Gastrocnemius medialis (tissue), 4 donors: ENCODE results near the gene SPEF2. TPM values are rescaled to one million over a fixed set of nuclear protein-coding genes. Genes with fewer than 3 reads are reported as not detected.

ENCODE experiments used
- ATAC-seq, 2 donors: fragments of 150-250 bp; one replicate each; pipeline ENCODE4 v1.9.1; 2016
- DNase-seq, 2 donors: peaks; one replicate each; pipeline ENCODE4 v3.0.0-alpha.2; 2019
- H3K27ac ChIP-seq, 4 donors: fragments of 200-600 bp; sonication (generic); 1 replicate in 1 of 4; 2 replicates in 3 of 4; pipeline ENCODE4 v1.5.1; 2016 to 2018; ENCODE audit warnings: mild to moderate bottlenecking in 2 of 4, moderate library complexity in 1 of 4
- H3K27me3 ChIP-seq, 3 donors: fragments of 200-600 bp; sonication (generic) in 2 of 3; 1 replicate in 1 of 3; 2 replicates in 2 of 3; pipeline versions ENCODE4 v1.5.1 to v1.6.0; 2016 to 2019; ENCODE audit warnings: mild to moderate bottlenecking in 1 of 3, moderate library complexity in 1 of 3
- H3K36me3 ChIP-seq, 2 donors: fragments of 200-600 bp; sonication (generic) in 1 of 2; one replicate each; pipeline ENCODE4 v1.5.1; 2017 to 2018
- H3K4me1 ChIP-seq, 2 donors: fragments of 200-600 bp; sonication (generic) in 1 of 2; one replicate each; pipeline ENCODE4 v1.5.1; 2016 to 2017; ENCODE audit warnings: mild to moderate bottlenecking in 2 of 2
- H3K4me3 ChIP-seq, 4 donors: fragments of 200-600 bp; sonication (generic) in 3 of 4; 1 replicate in 1 of 4; 2 replicates in 3 of 4; pipeline ENCODE4 v1.5.1; 2016 to 2019; ENCODE audit warnings: mild to moderate bottlenecking in 2 of 4
- H3K9me3 ChIP-seq, 3 donors: fragments of 200-600 bp; sonication (generic) in 2 of 3; 1 replicate in 1 of 3; 2 replicates in 2 of 3; pipeline ENCODE4 v1.5.1; 2016 to 2019
- POLR2A ChIP-seq, 2 donors: fragments of 450-650 bp; IDR thresholded peaks; one replicate each; pipeline ENCODE4 v1.6.1; 2017; ENCODE audit warnings: antibody characterized with exemption in 2 of 2, mild to moderate bottlenecking in 2 of 2, moderate library complexity in 2 of 2
- in situ Hi-C, 4 donors: fragments of 200-750 bp; cut with MboI; loops; one replicate each; pipeline versions ENCODE4 v1.15.0 to v1.8.0; 2017; ENCODE audit warnings: low sequenced_read_pairs in 4 of 4
- intact Hi-C: fragments of 100-400 bp; cut with DNase I; formaldehyde crosslinking; loops from one replicate; pipeline ENCODE4 v1.15.1; 2023; ENCODE audit warnings: low total_unique reads
- total RNA-seq, 4 donors: library from RNA; depleted of rRNA; stranded (reverse); fragments of >200 nt; gene quantifications; one replicate each; pipeline versions ENCODE4 v1.1.0 to v1.2.3, GENCODE V29; 2016
- TF ChIP-seq, protein P1 (sequence below), 5 experiments: fragments of 450-650 bp in 3 of 5; fragments of 200-600 bp in 2 of 5; sonication (generic) in 2 of 5; IDR thresholded peaks in 4 of 5; conservative IDR thresholded peaks in 1 of 5; 1 replicate in 4 of 5; 2 replicates in 1 of 5; pipeline ENCODE4 v1.5.1; 2016 to 2019; ENCODE audit warnings: antibody characterized with exemption in 5 of 5, mild to moderate bottlenecking in 3 of 5, moderate library complexity in 3 of 5

SPEF2 gene
- total RNA-seq, 4 donors from 2014 or later = 0.11 to 0.46 TPM; not detected in 2

DNA sequence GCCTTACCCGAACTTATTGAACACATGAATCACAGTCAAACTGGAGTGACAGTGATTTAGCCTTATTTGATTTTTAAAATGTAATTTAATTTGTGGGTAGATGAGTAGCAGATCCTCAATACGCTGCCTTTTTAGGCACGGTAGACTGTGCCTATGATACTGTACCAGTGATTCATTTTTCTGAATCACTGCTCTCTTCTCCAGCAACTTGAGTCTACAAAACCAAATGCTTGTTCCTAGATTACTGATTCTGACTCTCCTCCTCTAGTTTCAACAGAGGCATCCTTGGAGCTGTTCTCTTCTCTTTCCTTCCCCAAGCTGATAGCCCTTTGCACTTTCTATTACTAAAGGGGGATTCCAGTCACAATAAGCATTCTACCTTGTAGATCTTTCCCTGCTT, 144.7 kb downstream of the SPEF2 start:
- Histone ChIP-seq H3K9me3 (no peaks in the 10 kb centered on the region), H3K27ac (no peak overlapping the region), H3K36me3 (no peaks in the 10 kb centered on the region), H3K27me3 (no peaks in the 10 kb centered on the region), H3K4me1 (no peaks in the 10 kb centered on the region), H3K4me3 (no peak overlapping the region)
- ATAC-seq = no peak
- in situ Hi-C loops (no loop called here), intact Hi-C loops (no loop called here)
- no peak for TF ChIP-seq POLR2A (IDR thresholded peaks at IDR 0.05)
- TF ChIP-seq, protein P1, sequence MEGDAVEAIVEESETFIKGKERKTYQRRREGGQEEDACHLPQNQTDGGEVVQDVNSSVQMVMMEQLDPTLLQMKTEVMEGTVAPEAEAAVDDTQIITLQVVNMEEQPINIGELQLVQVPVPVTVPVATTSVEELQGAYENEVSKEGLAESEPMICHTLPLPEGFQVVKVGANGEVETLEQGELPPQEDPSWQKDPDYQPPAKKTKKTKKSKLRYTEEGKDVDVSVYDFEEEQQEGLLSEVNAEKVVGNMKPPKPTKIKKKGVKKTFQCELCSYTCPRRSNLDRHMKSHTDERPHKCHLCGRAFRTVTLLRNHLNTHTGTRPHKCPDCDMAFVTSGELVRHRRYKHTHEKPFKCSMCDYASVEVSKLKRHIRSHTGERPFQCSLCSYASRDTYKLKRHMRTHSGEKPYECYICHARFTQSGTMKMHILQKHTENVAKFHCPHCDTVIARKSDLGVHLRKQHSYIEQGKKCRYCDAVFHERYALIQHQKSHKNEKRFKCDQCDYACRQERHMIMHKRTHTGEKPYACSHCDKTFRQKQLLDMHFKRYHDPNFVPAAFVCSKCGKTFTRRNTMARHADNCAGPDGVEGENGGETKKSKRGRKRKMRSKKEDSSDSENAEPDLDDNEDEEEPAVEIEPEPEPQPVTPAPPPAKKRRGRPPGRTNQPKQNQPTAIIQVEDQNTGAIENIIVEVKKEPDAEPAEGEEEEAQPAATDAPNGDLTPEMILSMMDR (IDR thresholded peaks at IDR 0.05 in 4 of 5, conservative IDR thresholded peaks at IDR 0.05 in 1 of 5) = no peak
- no peak for DNase-seq

- Histone ChIP-seq H3K27ac (no peak overlapping the region), H3K36me3 (no peaks in the 10 kb centered on the region), H3K4me1 (no peaks in the 10 kb centered on the region), H3K9me3 (no peaks in the 10 kb centered on the region), H3K27me3 (no peaks in the 10 kb centered on the region), H3K4me3 (no peak overlapping the region)
- no peak for ATAC-seq
- TF ChIP-seq, protein P1 (IDR thresholded peaks at IDR 0.05 in 4 of 5, conservative IDR thresholded peaks at IDR 0.05 in 1 of 5) = no peak
- TF ChIP-seq POLR2A (IDR thresholded peaks at IDR 0.05) = no peak
- intact Hi-C loops (no loop called here), in situ Hi-C loops (no loop called here)
- DNase-seq = no peak
Observed at GRCh38 chr5:35765921-35766320, 148.3 kb downstream of the SPEF2 start.

- DNase-seq = no peak
- Histone ChIP-seq H3K36me3 (no peaks in the 10 kb centered on the region), H3K4me1 (no peaks in the 10 kb centered on the region), H3K4me3 (no peak overlapping the region), H3K27ac (no peak overlapping the region), H3K27me3 (no peaks in the 10 kb centered on the region), H3K9me3 (no peaks in the 10 kb centered on the region)
- in situ Hi-C loops = loop anchor here in 1 of 4 donors (10.0 kb wide), 1 partner anchor 154 kb away; no protein-coding TSS in a partner anchor
- ATAC-seq = no peak
- TF ChIP-seq, protein P1 (IDR thresholded peaks at IDR 0.05 in 4 of 5, conservative IDR thresholded peaks at IDR 0.05 in 1 of 5) = no peak
- intact Hi-C loops = no loop called here
Observed at GRCh38 chr5:35771300-35771699, 153.6 kb downstream of the SPEF2 start.

DNA sequence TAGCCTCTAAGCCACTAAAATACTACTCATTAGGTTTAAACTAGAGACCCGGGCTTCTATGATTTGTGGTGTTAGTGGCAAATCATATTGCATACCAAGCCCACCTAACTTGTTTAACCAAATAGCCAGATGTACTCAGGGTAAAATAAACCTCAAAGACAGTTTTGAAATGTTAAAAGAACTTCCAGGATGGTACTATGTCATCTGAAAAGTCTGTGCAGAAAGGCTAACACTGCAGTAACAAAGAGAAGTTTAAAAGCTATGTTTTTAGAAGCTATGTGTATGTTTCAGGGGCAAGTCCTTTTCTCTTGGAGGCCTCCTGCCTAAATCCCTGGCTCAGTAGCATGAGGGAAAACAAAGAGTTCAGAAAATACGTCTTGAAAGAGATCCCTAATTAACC, 154.2 kb downstream of the SPEF2 start:
- ATAC-seq (no peak), DNase-seq (no peak)
- H3K4me1 ChIP-seq = no peaks in the 10 kb centered on the region
- in situ Hi-C loops (loop anchor here in 1 of 4 donors (10.0 kb wide), 1 partner anchor 153 kb away; no protein-coding TSS in a partner anchor), intact Hi-C loops (no loop called here)
- H3K9me3 ChIP-seq = no peaks in the 10 kb centered on the region
- no peak overlapping the region for H3K4me3 ChIP-seq
- H3K36me3 ChIP-seq = no peaks in the 10 kb centered on the region
- no peak overlapping the region for H3K27ac ChIP-seq
- no peaks in the 10 kb centered on the region for H3K27me3 ChIP-seq
- no peak for TF ChIP-seq POLR2A (IDR thresholded peaks at IDR 0.05)
- TF ChIP-seq, protein P1 (IDR thresholded peaks at IDR 0.05 in 4 of 5, conservative IDR thresholded peaks at IDR 0.05 in 1 of 5) = no peak

DNA sequence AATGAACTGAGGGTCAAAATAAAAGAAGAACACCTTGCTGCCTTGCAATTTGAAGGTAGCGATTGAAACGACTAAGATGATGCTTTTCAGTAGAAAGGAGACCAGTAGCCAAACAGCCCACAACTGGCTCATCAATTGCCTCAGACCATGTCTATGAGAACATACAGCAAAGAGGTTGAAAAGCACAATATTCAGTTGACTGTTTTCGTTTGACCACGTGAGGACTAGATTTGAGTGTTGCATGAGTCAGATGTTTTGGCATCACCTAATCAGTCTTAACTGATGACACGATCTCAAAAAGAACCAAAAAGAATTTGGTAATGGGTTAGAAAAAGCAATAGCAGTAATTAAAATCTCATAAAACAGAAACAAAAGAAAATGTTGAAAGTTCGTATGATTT, 156.3 kb downstream of the SPEF2 start:
- ATAC-seq (no peak), DNase-seq (no peak)
- intact Hi-C loops = no loop called here
- Histone ChIP-seq H3K27ac (no peak overlapping the region), H3K27me3 (no peaks in the 10 kb centered on the region), H3K36me3 (no peaks in the 10 kb centered on the region), H3K4me3 (no peak overlapping the region), H3K4me1 (no peaks in the 10 kb centered on the region), H3K9me3 (no peaks in the 10 kb centered on the region)
- in situ Hi-C loops = loop anchor here in 1 of 4 donors (10.0 kb wide), 1 partner anchor 151 kb away; no protein-coding TSS in a partner anchor
- no peak for TF ChIP-seq POLR2A (IDR thresholded peaks at IDR 0.05)
- TF ChIP-seq, protein P1 (IDR thresholded peaks at IDR 0.05 in 4 of 5, conservative IDR thresholded peaks at IDR 0.05 in 1 of 5) = no peak
